ENCODE data around the gene SLC7A5. TPM values are rescaled to one million over a fixed set of nuclear protein-coding genes. Genes with fewer than 3 reads are reported as not detected.

The SLC7A5 gene
- total and polyA plus RNA-seq, 2 of the 13 experiments (the other 11 are each of a cell fraction or from before 2014, with no cell fraction given) = 79.6 to 155 TPM

DNA sequence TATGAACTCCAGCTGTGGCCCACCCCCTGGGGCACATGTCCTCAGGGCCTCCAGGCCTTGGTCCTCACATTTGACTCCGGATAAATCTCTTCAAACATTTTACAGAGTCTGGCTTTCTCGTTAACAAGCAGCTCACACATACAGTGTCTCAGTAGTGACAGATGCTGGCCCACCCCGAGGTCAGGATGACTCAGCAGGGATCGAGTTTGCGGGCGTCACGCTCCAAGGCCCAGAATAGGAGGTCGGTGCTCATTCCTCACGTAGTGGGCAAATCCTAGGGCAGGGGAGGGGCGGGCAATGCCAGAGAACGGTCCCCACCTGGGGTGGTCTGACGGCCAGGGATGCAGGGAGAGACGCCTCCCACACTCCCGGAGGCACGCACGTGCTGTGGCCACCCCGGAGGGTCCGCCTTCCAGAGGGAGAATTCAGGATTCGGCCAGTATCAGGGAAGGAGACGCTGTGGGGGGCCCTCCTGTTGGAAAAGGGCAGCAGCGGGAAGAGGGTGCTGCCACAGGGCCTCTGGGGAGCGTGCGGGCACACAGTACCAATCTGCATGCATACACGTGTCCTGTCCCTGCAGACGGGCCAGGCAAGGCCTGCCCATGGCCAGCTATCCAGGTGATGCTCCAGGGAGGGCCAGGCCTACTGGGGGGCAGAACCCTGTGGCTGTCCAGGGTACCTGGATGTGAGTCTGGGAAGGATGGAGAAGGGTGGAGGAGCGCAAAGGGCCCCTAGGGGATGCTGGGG lies 8.6 kb downstream of the SLC7A5 start (continued):
- TF ChIP-seq, protein P1, sequence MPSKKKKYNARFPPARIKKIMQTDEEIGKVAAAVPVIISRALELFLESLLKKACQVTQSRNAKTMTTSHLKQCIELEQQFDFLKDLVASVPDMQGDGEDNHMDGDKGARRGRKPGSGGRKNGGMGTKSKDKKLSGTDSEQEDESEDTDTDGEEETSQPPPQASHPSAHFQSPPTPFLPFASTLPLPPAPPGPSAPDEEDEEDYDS (CRISPR knock-in tag; IDR thresholded peaks at IDR 0.05) = peak; percentile 56; the same call in 1 of the 2 replicates
- TF ChIP-seq, protein P2, sequence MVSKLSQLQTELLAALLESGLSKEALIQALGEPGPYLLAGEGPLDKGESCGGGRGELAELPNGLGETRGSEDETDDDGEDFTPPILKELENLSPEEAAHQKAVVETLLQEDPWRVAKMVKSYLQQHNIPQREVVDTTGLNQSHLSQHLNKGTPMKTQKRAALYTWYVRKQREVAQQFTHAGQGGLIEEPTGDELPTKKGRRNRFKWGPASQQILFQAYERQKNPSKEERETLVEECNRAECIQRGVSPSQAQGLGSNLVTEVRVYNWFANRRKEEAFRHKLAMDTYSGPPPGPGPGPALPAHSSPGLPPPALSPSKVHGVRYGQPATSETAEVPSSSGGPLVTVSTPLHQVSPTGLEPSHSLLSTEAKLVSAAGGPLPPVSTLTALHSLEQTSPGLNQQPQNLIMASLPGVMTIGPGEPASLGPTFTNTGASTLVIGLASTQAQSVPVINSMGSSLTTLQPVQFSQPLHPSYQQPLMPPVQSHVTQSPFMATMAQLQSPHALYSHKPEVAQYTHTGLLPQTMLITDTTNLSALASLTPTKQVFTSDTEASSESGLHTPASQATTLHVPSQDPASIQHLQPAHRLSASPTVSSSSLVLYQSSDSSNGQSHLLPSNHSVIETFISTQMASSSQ (IDR thresholded peaks at IDR 0.05; ENCODE audit: low read depth) = no peak
- TF ChIP-seq, protein P2 (CRISPR knock-in tag; IDR thresholded peaks at IDR 0.05; ENCODE audit: borderline replicate concordance) = peak; percentile 17; the same call in 1 of the 2 replicates
- no peak for TF ChIP-seq TCF7L2 (IDR thresholded peaks at IDR 0.05; ENCODE audit: low read depth, low read length)
- TF ChIP-seq MXI1 (IDR thresholded peaks at IDR 0.05; ENCODE audit: borderline replicate concordance, low read depth, low read length) = peak; percentile 35; the same call in 1 of the 3 replicates
- 0 out of 2 replicates have a peak, but pooled peaks have one; percentile 38 for TF ChIP-seq TCF7 (IDR thresholded peaks at IDR 0.05; ENCODE audit: low read depth)
- TF ChIP-seq, protein P3, sequence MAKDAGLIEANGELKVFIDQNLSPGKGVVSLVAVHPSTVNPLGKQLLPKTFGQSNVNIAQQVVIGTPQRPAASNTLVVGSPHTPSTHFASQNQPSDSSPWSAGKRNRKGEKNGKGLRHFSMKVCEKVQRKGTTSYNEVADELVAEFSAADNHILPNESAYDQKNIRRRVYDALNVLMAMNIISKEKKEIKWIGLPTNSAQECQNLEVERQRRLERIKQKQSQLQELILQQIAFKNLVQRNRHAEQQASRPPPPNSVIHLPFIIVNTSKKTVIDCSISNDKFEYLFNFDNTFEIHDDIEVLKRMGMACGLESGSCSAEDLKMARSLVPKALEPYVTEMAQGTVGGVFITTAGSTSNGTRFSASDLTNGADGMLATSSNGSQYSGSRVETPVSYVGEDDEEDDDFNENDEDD (CRISPR knock-in tag; IDR thresholded peaks at IDR 0.05; ENCODE audit: borderline replicate concordance) = peak; percentile 37
- TF ChIP-seq NR2F1 (CRISPR knock-in tag; IDR thresholded peaks at IDR 0.05) = peak; percentile 63 to 76
- TF ChIP-seq JUN (CRISPR knock-in tag; IDR thresholded peaks at IDR 0.05) = 0 out of 2 replicates have a peak, but pooled peaks have one; percentile 49
- peak; percentile 62; the same call in 1 of the 2 replicates for TF ChIP-seq SOX5 (CRISPR knock-in tag; IDR thresholded peaks at IDR 0.05; ENCODE audit: borderline replicate concordance)
- peak in 1 of 2 experiments; percentile 74; a peak in 2 of 4 replicates for TF ChIP-seq KLF16 (CRISPR knock-in tag; IDR thresholded peaks at IDR 0.05)
- TF ChIP-seq HMG20B (CRISPR knock-in tag; conservative IDR thresholded peaks at IDR 0.05) = no peak; the same call in 1 of the 2 replicates
- TF ChIP-seq ZFX (CRISPR knock-in tag; IDR thresholded peaks at IDR 0.05; ENCODE audit: low read depth) = peak; percentile 87
- TF ChIP-seq SP5 (CRISPR knock-in tag; IDR thresholded peaks at IDR 0.05; ENCODE audit: borderline replicate concordance, low read depth) = peak; percentile 65
- no peak for TF ChIP-seq ZNF883 (CRISPR knock-in tag; IDR thresholded peaks at IDR 0.05; ENCODE audit: not compliant biosample characterization)
- TF ChIP-seq, protein P4, sequence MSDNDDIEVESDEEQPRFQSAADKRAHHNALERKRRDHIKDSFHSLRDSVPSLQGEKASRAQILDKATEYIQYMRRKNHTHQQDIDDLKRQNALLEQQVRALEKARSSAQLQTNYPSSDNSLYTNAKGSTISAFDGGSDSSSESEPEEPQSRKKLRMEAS (IDR thresholded peaks at IDR 0.05) = peak; percentile 70; the same call in 1 of the 2 replicates
- TF ChIP-seq MED13 (CRISPR knock-in tag; IDR thresholded peaks at IDR 0.05) = no peak; the same call in 1 of the 2 replicates
- peak; percentile 28 for TF ChIP-seq IKZF4 (CRISPR knock-in tag; IDR thresholded peaks at IDR 0.05; ENCODE audit: borderline replicate concordance, low read depth, not compliant biosample characterization)
- no peak for TF ChIP-seq BRCA1 (CRISPR knock-in tag; IDR thresholded peaks at IDR 0.05)
- TF ChIP-seq CREM (IDR thresholded peaks at IDR 0.05) = peak; percentile 48; the same call in 1 of the 2 replicates
- no peak for TF ChIP-seq CREM (CRISPR knock-in tag; IDR thresholded peaks at IDR 0.05)
- TF ChIP-seq RCOR2 (CRISPR knock-in tag; IDR thresholded peaks at IDR 0.05) = 0 out of 2 replicates have a peak, but pooled peaks have one; percentile 15
